Effector CD4-positive, alpha-beta T cell (primary cell): ENCODE measurements around the gene THEMIS.
"Not testable (repeated sequence)": the region's sequence is repeated elsewhere in the genome, so short reads cannot be mapped to it uniquely, and the experiment has no call there.

Experiments used
- DNase-seq: peaks from one replicate; pipeline ENCODE4 v3.0.0-alpha.2; 2020

Gene THEMIS

GRCh38 chr6:127791779-127792528 is 108.9 kb downstream of the THEMIS start:
- no peak for DNase-seq

- DNase-seq, result no peak
These were observed 110.3 kb downstream of the THEMIS start for GRCh38 chr6:127790571-127790970.

GRCh38 chr6:127786109-127786508 is 114.7 kb downstream of the THEMIS start:
- DNase-seq, result no peak

- DNase-seq, result no peak
These were observed 116.4 kb downstream of the THEMIS start for GRCh38 chr6:127784468-127784867.

- not testable (repeated sequence) for DNase-seq
These were observed 119.1 kb downstream of the THEMIS start for GRCh38 chr6:127781636-127782272.

- no peak for DNase-seq
These were observed 124.5 kb downstream of the THEMIS start for GRCh38 chr6:127776320-127776719.

- DNase-seq, result no peak
These were observed 125.5 kb downstream of the THEMIS start for GRCh38 chr6:127775371-127775770.

- no peak for DNase-seq
These were observed 132.1 kb downstream of the THEMIS start for GRCh38 chr6:127768745-127769144.

- no peak for DNase-seq
These were observed 132.6 kb downstream of the THEMIS start for GRCh38 chr6:127768223-127768622.

GRCh38 chr6:127765949-127766348 is 134.9 kb downstream of the THEMIS start:
- no peak for DNase-seq

GRCh38 chr6:127762284-127762683 is 138.6 kb downstream of the THEMIS start:
- DNase-seq, result no peak

- DNase-seq, result no peak
These were observed 139.8 kb downstream of the THEMIS start for GRCh38 chr6:127761084-127761483.

- no peak for DNase-seq
These were observed 151.8 kb downstream of the THEMIS start for GRCh38 chr6:127749095-127749494.

- DNase-seq, result no peak
These were observed 152.6 kb downstream of the THEMIS start for GRCh38 chr6:127748290-127748689.

- no peak for DNase-seq
These were observed 162.4 kb downstream of the THEMIS start for GRCh38 chr6:127738423-127738822.

- no peak for DNase-seq
These were observed 163.1 kb downstream of the THEMIS start for GRCh38 chr6:127737768-127738167.

- DNase-seq, result peak; percentile 10
These were observed 163.8 kb downstream of the THEMIS start for GRCh38 chr6:127737009-127737486.

- no peak for DNase-seq
These were observed 167.9 kb downstream of the THEMIS start for GRCh38 chr6:127732927-127733326.

GRCh38 chr6:127727260-127727953 is 173.5 kb downstream of the THEMIS start:
- no peak for DNase-seq

GRCh38 chr6:127725821-127726220 is 175.0 kb downstream of the THEMIS start:
- no peak for DNase-seq

- no peak for DNase-seq
These were observed 182.2 kb downstream of the THEMIS start for GRCh38 chr6:127718694-127719093.

- no peak for DNase-seq
These were observed 183.5 kb downstream of the THEMIS start for GRCh38 chr6:127717384-127717783.

- no peak for DNase-seq
These were observed 184.4 kb downstream of the THEMIS start for GRCh38 chr6:127716465-127716864.

GRCh38 chr6:127710668-127711067 is 190.2 kb downstream of the THEMIS start:
- no peak for DNase-seq
